A549 (cell line): Measurements from ENCODE around the gene ZNF576.

ENCODE experiments used
- CTCF ChIP-seq: fragments of >200 bp; sonication (Bioruptor Twin); formaldehyde crosslinking; IDR thresholded peaks from 3 replicates; pipeline ENCODE4 v1.5.1; 2016
- EP300 ChIP-seq, 2 experiments: fragments of >200 bp; sonication (Bioruptor Twin); formaldehyde crosslinking; IDR thresholded peaks; 2 replicates in 1 of 2; 3 replicates in 1 of 2; pipeline ENCODE4 v1.6.1; 2016 to 2017
- GATA3 ChIP-seq: IDR thresholded peaks from 2 replicates; pipeline ENCODE4 v1.6.1; 2012; ENCODE audit warnings: borderline replicate concordance
- JUNB ChIP-seq: fragments of >200 bp; sonication (Bioruptor Twin); formaldehyde crosslinking; IDR thresholded peaks from 2 replicates; pipeline ENCODE4 v1.6.1; 2016
- NFE2L2 ChIP-seq: fragments of 150-350 bp; conservative IDR thresholded peaks from 2 replicates; pipeline ENCODE4 v1.6.1; 2014; ENCODE audit warnings: low read length
- POLR2A ChIP-seq: IDR thresholded peaks from 2 replicates; pipeline ENCODE4 v1.6.1; 2012; ENCODE audit warnings: mild to moderate bottlenecking, low read length
- RAD21 ChIP-seq, 2 experiments: fragments of >200 bp in 1 of 2; sonication (Bioruptor Twin) in 1 of 2; formaldehyde crosslinking in 1 of 2; IDR thresholded peaks in 1 of 2; conservative IDR thresholded peaks in 1 of 2; 2 replicates in 1 of 2; 3 replicates in 1 of 2; pipeline ENCODE4 v1.6.1; 2012 to 2018; ENCODE audit warnings: inconsistent platforms in 1 of 2
- TP53 ChIP-seq: fragments of 250-450 bp; sonication (Bioruptor Pico); IDR thresholded peaks from 2 replicates; pipeline ENCODE4 v1.5.0; 2021; ENCODE audit warnings: mild to moderate bottlenecking, moderate library complexity
- USF2 ChIP-seq: fragments of 450-650 bp; IDR thresholded peaks from 2 replicates; pipeline ENCODE4 v1.6.1; 2014; ENCODE audit warnings: antibody characterized with exemption
- ZSCAN20 ChIP-seq: fragments of 250-450 bp; sonication (Bioruptor Pico); IDR thresholded peaks from 2 replicates; pipeline ENCODE4 v1.8.0; 2022; ENCODE audit warnings: mild to moderate bottlenecking, moderate library complexity

GRCh38 chr19:43578787-43579186 is 17.6 kb upstream of the ZNF576 start:
- no peak for TF ChIP-seq GATA3
- TF ChIP-seq ZSCAN20 (CRISPR knock-in tag), result no peak
- TF ChIP-seq RAD21 (conservative IDR thresholded peaks at IDR 0.05 in 1 of 2, IDR thresholded peaks at IDR 0.05 in 1 of 2), result no peak
- TF ChIP-seq USF2, result no peak
- no peak for TF ChIP-seq CTCF
- TF ChIP-seq JUNB, result no peak
- no peak for TF ChIP-seq POLR2A
- no peak for TF ChIP-seq TP53 (CRISPR knock-in tag)
- TF ChIP-seq EP300 (IDR thresholded peaks at IDR 0.05), result no peak
- no peak for TF ChIP-seq NFE2L2
